Smooth muscle cell (in vitro differentiated cells): Measurements from ENCODE around the gene MAD1L1. TPM values are rescaled to one million over a fixed set of nuclear protein-coding genes. Genes with fewer than 3 reads are reported as not detected.

Source experiments
- DNase-seq: peaks from one replicate; lab custom pipeline; 2025; ENCODE audit not compliant: unreplicated experiment; lab: John Stamatoyannopoulos, UW
- H2AFZ ChIP-seq: fragments of 200-600 bp; sonication (generic); 2 replicates; pipeline ENCODE4 v1.6.0; 2016; ENCODE audit warnings: antibody characterized with exemption, low read depth, mild to moderate bottlenecking
- H3F3A ChIP-seq: fragments of 200-600 bp; sonication (generic); 2 replicates; pipeline ENCODE4 v1.6.0; 2017; ENCODE audit warnings: antibody characterized with exemption, low read depth
- H3K27ac ChIP-seq: fragments of 200-600 bp; sonication (generic); 2 replicates; pipeline ENCODE4 v1.5.1; 2016; ENCODE audit warnings: low read depth, mild to moderate bottlenecking
- H3K27me3 ChIP-seq: fragments of 200-600 bp; sonication (generic); 2 replicates; pipeline ENCODE4 v1.6.1; 2016; ENCODE audit warnings: low read depth, mild to moderate bottlenecking
- H3K36me3 ChIP-seq: fragments of 200-600 bp; sonication (generic); 2 replicates; pipeline ENCODE4 v1.5.1; 2016; ENCODE audit warnings: low read depth
- H3K4me1 ChIP-seq: fragments of 200-600 bp; sonication (generic); 2 replicates; pipeline ENCODE4 v1.5.1; 2016; ENCODE audit warnings: low read depth
- H3K4me2 ChIP-seq: fragments of 200-600 bp; sonication (generic); 2 replicates; pipeline ENCODE4 v1.6.0; 2016; ENCODE audit warnings: mild to moderate bottlenecking
- H3K4me3 ChIP-seq: fragments of 200-600 bp; sonication (generic); 2 replicates; pipeline ENCODE4 v1.5.1; 2016; ENCODE audit warnings: mild to moderate bottlenecking
- H3K79me2 ChIP-seq: fragments of 200-600 bp; sonication (generic); 2 replicates; pipeline ENCODE4 v1.6.0; 2016; ENCODE audit warnings: low read depth, mild to moderate bottlenecking
- H3K9ac ChIP-seq: fragments of 200-600 bp; sonication (generic); 2 replicates; pipeline ENCODE4 v1.6.0; 2016; ENCODE audit warnings: low read depth
- H3K9me3 ChIP-seq: fragments of 200-600 bp; sonication (generic); replicated peaks from 2 replicates; pipeline ENCODE4 v1.5.1; 2016; ENCODE audit warnings: low read depth
- H4K20me1 ChIP-seq: fragments of 200-600 bp; sonication (generic); 2 replicates; pipeline ENCODE4 v1.6.0; 2016; ENCODE audit warnings: low read depth
- CTCF ChIP-seq: fragments of 200-600 bp; sonication (generic); IDR thresholded peaks from 2 replicates; pipeline ENCODE4 v1.5.1; 2017; ENCODE audit warnings: borderline replicate concordance, mild to moderate bottlenecking, antibody characterized with exemption; ENCODE audit not compliant: insufficient read depth, poor library complexity, severe bottlenecking
- WGBS: methylation state at CpG from one replicate; pipeline ENCODE4 v1.1.7; 2016; ENCODE audit warnings: low lambda C conversion rate; 5-methylcytosine and 5-hydroxymethylcytosine counted together
- polyA plus RNA-seq: library from polyadenylated mRNA; unstranded; fragments of >200 nt; fragmentation: Nextera tagmentation; extraction: Ambion mirVana; gene quantifications from 2 replicates; pipeline ENCODE4 v1.2.1, GENCODE V29; 2016
- total RNA-seq: library from RNA; depleted of rRNA; stranded (reverse); fragments of >200 nt; gene quantifications from 2 replicates; pipeline ENCODE4 v1.2.3, GENCODE V29; 2014

The MAD1L1 gene
- total and polyA plus RNA-seq, 2 experiments from 2014 or later: 33.4 to 60.7 TPM

DNA sequence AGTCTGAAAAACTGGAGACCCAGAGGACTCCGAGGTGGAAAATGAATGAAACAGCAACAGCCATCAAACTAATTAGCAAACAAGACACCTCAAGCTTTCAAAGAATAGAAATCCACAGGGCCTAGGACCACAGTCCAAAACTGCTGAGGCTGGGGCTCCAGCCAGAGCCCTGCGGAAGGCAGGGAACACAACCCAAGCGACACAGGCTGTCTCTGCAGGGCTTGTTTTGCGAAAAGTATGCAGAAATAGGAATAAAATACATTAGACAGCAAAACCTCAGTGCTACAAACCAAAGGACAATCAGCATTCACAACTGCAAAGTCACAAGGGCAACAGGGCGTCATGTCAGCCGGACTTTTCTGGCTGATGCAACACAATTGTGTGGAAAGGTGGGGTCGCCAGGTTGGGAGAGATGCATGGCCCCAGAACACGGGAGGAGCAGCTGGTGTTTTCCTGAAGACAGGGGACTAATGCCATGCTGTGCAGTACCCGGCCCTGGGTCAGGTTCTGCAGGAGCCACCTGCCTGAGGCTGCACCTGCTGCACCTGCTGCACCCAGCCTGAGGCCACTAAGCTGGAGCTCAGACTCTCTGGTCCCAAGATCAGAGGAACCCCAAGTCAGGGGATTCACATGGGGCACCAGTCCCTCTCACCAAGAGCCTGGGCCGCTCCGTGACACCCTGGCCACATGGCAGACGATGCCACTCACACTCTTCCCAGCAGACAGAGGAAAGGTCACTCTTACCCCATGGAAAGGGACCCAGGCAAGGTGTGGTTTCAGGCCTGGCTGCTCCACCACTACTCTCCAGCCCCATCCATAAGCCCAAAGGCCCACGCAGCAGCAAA, 74.2 kb downstream of the MAD1L1 start:
- DNase-seq: no peak
- no peaks in the 10 kb centered on the region for H3K27me3 ChIP-seq
- H2AFZ ChIP-seq: no peak overlapping the region
- WGBS: 96% methylated on average over 13 of the region's 13 CpGs
- no peak overlapping the region for H3K4me2 ChIP-seq
- no peaks in the 10 kb centered on the region for H3K9me3 ChIP-seq
- no peak overlapping the region for H3K9ac ChIP-seq
- H4K20me1 ChIP-seq: peaks cover 55% of the 10 kb centered on the region
- no peaks in the 10 kb centered on the region for H3F3A ChIP-seq
- H3K36me3 ChIP-seq: no peaks in the 10 kb centered on the region
- no peaks in the 10 kb centered on the region for H3K79me2 ChIP-seq
- H3K4me3 ChIP-seq: no peak overlapping the region
- H3K27ac ChIP-seq: no peak overlapping the region
- no peak for TF ChIP-seq CTCF
- H3K4me1 ChIP-seq: peaks cover 22% of the 10 kb centered on the region

DNA sequence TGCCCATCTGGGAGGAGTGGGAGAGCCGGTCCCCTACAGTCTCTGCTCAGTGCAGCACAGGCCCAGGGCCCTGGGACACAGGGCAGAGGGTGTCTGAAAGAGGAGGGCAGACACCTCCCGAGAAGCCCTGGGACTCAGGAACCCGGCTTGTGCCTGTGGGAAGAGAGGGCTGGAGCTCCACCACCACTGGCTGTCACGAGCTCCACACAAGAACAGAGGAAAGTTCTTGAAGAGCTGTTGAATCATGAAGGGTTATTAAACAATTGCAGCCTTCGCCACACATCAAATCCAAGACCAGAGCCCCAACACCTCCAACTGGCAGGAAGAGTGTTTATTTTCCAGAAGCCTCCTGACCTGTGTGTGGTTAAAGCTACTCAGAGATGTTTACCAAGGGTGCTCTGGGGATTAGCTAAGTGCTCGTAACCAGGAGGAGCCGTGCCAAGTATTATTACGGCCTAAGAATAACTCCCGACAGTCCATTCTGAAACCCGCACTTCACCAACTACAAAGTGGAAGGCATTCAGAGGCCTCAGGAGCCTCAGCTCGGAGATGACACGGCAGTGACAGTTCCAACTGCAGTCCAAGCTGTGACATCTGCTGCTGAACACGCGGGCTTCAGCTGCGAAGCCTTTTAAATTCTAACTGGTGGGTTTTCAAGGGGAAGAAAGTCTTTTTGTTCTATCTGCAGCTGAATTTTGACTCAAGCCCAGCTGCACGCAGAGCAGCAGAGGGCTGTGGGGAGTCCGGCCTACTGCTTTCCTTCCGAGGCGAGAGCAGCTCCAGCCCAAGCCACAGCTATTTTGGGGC, 75.1 kb downstream of the MAD1L1 start:
- no peak for DNase-seq
- H3K27me3 ChIP-seq: no peaks in the 10 kb centered on the region
- no peaks in the 10 kb centered on the region for H3K79me2 ChIP-seq
- H3K36me3 ChIP-seq: no peaks in the 10 kb centered on the region
- no peaks in the 10 kb centered on the region for H3K9me3 ChIP-seq
- no peak for TF ChIP-seq CTCF
- H4K20me1 ChIP-seq: peaks cover 55% of the 10 kb centered on the region
- H3K4me3 ChIP-seq: no peak overlapping the region
- 41% methylated on average over 19 of the region's 19 CpGs for WGBS
- H3K4me1 ChIP-seq: peaks cover 16% of the 10 kb centered on the region
- no peak overlapping the region for H3K27ac ChIP-seq
- H3K9ac ChIP-seq: no peak overlapping the region
- H2AFZ ChIP-seq: no peak overlapping the region
- H3K4me2 ChIP-seq: no peak overlapping the region
- H3F3A ChIP-seq: no peaks in the 10 kb centered on the region

DNA sequence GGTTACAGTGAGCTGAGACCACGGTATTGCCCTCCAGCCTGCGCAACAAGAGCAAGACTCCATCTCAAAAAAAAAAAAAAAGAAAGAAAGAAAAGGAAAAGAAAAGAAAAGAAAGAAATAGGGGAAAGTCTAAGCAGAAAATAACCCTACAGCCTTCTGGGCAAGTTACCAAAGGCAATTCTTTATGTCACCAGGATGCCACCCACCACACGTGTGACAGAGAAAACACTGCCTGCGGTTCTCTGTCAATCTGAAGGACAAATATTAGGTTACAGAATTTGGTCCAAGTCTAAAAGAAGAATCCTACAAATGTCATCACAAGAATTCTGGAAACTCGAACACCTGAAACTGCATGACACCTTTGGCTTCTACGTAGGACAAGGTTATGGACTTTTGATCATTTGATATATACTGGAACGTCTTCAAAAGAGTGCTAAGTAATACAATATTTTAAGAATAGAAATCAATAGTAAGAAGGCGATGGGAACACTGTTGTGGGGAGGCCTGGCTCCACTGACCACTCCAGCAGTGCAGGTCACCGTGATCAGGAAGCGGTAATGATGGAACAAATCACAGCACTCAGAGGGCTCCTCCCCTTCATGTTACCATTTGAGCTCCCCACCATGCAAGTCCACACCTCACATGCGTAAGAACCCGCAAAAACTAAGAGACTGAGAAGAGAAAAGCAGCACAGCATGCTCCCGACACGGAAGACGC, 75.8 kb downstream of the MAD1L1 start:
- TF ChIP-seq CTCF: no peak
- no peaks in the 10 kb centered on the region for H3K27me3 ChIP-seq
- no peaks in the 10 kb centered on the region for H3F3A ChIP-seq
- 95% methylated on average over 15 of the region's 15 CpGs for WGBS
- H3K4me1 ChIP-seq: peaks cover 12% of the 10 kb centered on the region
- no peaks in the 10 kb centered on the region for H3K36me3 ChIP-seq
- H2AFZ ChIP-seq: no peak overlapping the region
- no peak overlapping the region for H3K4me3 ChIP-seq
- no peaks in the 10 kb centered on the region for H3K79me2 ChIP-seq
- H3K9me3 ChIP-seq: no peaks in the 10 kb centered on the region
- no peak overlapping the region for H3K9ac ChIP-seq
- H4K20me1 ChIP-seq: peaks cover 60% of the 10 kb centered on the region
- DNase-seq: no peak
- H3K4me2 ChIP-seq: no peak overlapping the region
- no peak overlapping the region for H3K27ac ChIP-seq
